Spleen (tissue), 7 donors: ENCODE data around the gene JAK2.

ENCODE experiments used
- POLR2AphosphoS5 ChIP-seq, 3 donors: sonication (generic); formaldehyde crosslinking; IDR thresholded peaks; one replicate each; pipeline ENCODE4 v1.5.1; 2017; ENCODE audit warnings: antibody characterized with exemption in 3 of 3
- TF ChIP-seq, protein P1 (sequence below), 11 experiments: fragments of 200-600 bp in 7 of 11; fragments of 450-650 bp in 4 of 11; sonication (generic) in 4 of 11; IDR thresholded peaks in 8 of 11; conservative IDR thresholded peaks in 3 of 11; 1 replicate in 7 of 11; 2 replicates in 4 of 11; pipeline versions ENCODE4 v1.4.0 to v1.8.0; 2016 to 2021; ENCODE audit warnings: antibody characterized with exemption in 11 of 11, inconsistent platforms in 4 of 11, mild to moderate bottlenecking in 1 of 11
- donor health status: DM: no; HTN: no; CAD: no; lungs with moderate emphysema.
- donor health status: DM: no; HTN: no; CAD: no.
- donor health status: DM: no; HTN: no; CAD: no.

DNA sequence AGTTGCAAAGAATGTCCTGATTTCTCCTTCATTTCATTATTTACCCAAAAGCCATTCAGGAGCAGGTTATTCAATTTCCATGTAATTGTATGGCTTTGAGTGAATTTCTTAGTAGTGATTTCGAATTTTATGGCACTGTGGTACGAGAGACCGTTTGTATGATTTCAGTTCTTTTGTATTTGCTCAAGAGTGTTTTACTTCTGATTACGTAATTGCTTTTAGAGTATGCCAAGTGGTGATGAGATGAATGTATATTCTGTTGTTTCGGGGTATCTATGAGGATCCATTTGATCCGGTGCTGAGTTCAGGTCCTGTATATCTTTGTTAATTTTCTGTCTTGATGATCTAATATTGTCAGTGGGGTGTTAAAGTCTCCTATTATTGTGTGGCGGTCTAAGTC is 159.1 kb downstream of the JAK2 start:
- TF ChIP-seq POLR2AphosphoS5 (IDR thresholded peaks at IDR 0.05) = no peak
- TF ChIP-seq, protein P1, sequence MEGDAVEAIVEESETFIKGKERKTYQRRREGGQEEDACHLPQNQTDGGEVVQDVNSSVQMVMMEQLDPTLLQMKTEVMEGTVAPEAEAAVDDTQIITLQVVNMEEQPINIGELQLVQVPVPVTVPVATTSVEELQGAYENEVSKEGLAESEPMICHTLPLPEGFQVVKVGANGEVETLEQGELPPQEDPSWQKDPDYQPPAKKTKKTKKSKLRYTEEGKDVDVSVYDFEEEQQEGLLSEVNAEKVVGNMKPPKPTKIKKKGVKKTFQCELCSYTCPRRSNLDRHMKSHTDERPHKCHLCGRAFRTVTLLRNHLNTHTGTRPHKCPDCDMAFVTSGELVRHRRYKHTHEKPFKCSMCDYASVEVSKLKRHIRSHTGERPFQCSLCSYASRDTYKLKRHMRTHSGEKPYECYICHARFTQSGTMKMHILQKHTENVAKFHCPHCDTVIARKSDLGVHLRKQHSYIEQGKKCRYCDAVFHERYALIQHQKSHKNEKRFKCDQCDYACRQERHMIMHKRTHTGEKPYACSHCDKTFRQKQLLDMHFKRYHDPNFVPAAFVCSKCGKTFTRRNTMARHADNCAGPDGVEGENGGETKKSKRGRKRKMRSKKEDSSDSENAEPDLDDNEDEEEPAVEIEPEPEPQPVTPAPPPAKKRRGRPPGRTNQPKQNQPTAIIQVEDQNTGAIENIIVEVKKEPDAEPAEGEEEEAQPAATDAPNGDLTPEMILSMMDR (IDR thresholded peaks at IDR 0.05 in 8 of 11, conservative IDR thresholded peaks at IDR 0.05 in 3 of 11) = no peak
